GM18502 (cell line): ENCODE results near the gene CCNT1.
A peak's percentile ranks its signal among the peaks of the same experiment; 100 is the strongest.
"Not testable (repeated sequence)": the region's sequence is repeated elsewhere in the genome, so short reads cannot be mapped to it uniquely, and the experiment has no call there.

Source experiments
- ATAC-seq: cut with Tn5 transposase; IDR thresholded peaks from one replicate; pipeline ENCODE4 v1.9.1; 2021; ENCODE audit warnings: mild to moderate bottlenecking; ENCODE audit not compliant: unreplicated experiment, poor library complexity

CCNT1 gene

GRCh38 chr12:48693572-48693971 is 22.9 kb downstream of the CCNT1 start:
- ATAC-seq = no peak

GRCh38 chr12:48691826-48692487 is 24.6 kb downstream of the CCNT1 start:
- ATAC-seq = no peak

DNA sequence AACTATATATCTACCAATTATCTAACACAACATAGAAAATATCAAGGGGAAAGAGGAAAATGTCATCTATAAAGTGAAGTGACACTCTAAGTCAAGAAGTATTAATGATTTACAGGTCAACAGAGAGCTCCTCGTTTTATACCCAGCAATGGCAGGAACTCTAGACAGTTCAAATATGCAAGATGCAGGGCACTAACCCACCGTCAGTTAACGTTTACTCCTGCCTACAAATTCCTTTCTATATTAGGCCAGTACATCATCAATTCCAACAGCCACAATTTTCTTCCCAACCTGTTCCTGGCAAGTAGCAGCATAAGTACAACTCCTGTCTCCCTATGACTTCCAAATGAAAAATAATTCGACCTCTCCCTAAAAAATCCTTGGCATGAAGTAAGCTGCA is 25.5 kb downstream of the CCNT1 start:
- no peak for ATAC-seq

- no peak for ATAC-seq
These were observed 26.1 kb downstream of the CCNT1 start for GRCh38 chr12:48690436-48690835.

DNA sequence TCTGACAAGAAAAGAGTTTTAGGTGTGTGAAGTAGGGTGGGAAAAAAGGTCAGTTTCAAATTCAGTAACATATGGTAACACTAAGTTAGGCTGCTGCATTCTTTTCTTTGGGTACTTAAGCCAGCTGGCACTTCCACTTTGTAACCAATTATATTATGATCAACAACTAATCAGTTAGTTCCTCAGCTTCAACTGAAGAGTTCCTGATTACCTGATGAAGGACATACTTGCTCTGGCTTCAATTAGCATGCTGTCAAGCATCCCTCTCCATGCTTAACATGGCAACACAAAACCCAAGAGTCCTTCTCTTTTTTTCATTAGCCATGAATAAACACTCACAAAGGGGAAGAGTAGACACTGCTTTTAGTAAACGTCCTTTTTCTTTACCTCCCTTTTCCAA is 27.7 kb downstream of the CCNT1 start:
- no peak for ATAC-seq

DNA sequence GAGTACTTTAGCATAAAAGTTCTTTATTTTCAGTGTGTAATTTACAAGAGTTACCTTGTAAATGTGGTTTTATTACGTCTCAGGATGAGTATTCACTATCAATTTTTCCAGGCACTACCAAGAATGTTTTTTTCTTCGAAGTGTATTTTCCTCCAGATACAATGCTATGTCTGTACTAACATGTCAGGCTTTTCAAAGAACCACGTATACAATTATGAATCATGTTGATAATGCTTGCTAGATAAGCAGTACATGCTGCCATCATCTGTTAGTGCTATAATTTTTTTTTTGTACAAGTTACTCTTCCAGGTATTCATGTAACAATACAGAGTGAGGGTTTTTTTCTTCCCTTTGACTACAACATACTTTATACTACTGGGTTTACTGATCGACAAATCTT is 28.9 kb downstream of the CCNT1 start:
- no peak for ATAC-seq

DNA sequence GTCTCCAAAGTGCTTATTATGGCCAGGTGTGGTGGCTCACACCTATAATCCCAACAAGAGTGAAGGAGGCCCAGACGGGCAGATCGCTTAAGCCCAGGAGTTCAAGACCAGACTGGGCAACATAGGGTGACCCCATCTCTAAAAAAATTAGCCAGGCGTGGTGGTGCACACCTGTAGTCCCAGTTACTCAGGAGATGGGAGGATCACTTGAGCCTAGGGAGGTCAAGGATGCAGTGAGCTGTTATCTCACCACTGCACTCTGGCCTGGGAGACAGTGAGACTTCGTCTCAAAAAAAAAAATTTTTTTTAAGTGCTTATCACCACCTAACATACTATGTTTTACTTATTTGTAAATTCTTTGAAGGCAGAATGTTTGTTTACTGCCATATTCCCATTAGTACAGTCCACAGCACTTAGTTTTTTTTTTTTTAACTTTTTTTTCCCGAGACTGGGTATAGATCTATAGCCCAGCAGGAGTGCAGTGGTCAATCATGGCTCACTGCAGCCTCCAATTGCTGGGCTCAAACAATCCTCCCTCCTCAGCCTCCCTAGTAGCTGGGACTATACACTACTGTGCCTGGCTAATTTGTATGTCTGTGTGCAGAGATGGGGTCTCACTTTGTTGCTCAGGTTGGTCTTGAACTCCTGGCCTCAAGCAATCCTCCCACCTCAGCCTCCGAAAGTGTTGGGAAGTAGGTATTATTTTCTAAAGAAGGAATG is 29.7 kb downstream of the CCNT1 start:
- no peak for ATAC-seq

- no peak for ATAC-seq
These were observed 30.4 kb downstream of the CCNT1 start for GRCh38 chr12:48686037-48686595.

DNA sequence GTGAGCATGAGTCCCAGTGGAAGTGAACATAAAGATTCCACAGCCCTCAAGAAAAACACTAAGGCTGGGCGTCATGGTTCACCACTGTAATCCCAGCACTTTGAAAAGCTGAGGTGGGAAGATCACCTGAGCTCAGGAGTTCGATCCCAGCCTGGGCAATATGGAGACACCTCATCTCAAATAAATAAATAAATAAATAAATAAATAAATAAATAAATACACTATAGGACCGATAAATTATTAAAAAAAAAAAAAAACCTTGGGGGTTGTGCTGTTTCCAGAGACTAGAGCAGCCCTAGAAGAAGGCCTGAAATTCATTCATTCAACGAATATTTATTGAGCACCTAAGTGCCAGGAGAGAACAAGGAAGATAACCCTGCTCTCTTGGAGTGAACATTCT is 33.0 kb downstream of the CCNT1 start:
- ATAC-seq = no peak

- no peak for ATAC-seq
These were observed 33.6 kb downstream of the CCNT1 start for GRCh38 chr12:48682927-48683326.

- not testable (repeated sequence) for ATAC-seq
These were observed 34.0 kb downstream of the CCNT1 start for GRCh38 chr12:48682533-48682905.

GRCh38 chr12:48681710-48682532 is 34.6 kb downstream of the CCNT1 start, which contains the start of gene KANSL2:
Gene KANSL2 (minus strand): TSS chr12:48682238. CDS start chr12:48681632, 606 bp downstream.
- ATAC-seq = peak; percentile 99

DNA sequence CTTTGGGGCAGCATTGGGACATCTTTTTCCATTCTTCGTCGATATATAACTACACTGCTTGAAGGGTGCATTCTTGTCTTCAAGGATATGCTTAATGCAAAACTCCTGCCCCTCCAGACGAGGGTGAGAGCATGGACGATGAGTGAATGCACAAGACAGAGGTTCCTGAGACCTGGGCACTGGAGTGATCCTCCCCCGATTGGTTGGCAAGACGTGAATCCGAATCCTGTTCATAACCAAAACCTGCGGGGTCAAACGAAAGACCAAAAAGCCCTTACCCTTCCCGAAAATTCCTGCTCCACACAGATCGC is 35.2 kb downstream of the CCNT1 start:
- no peak for ATAC-seq

DNA sequence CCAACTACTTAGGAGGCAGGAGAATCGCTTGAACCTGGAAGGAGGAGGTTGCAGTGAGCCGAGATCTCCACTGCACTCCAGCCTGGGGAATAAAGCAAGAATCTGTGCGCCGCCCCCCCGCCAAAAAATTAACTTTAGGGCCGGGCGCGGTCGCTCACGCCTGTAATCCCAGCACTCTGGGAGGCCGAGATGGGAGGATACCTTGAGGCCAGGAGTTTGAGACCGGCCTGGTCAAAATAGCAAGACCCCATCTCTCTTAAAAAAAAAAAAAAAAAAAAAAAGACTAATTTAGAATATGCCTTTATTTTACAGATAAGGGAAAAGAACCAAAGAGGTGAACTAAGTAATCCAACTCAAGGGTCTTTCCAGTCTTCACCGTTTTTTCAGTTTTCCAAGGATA is 35.6 kb downstream of the CCNT1 start:
- ATAC-seq = no peak

DNA sequence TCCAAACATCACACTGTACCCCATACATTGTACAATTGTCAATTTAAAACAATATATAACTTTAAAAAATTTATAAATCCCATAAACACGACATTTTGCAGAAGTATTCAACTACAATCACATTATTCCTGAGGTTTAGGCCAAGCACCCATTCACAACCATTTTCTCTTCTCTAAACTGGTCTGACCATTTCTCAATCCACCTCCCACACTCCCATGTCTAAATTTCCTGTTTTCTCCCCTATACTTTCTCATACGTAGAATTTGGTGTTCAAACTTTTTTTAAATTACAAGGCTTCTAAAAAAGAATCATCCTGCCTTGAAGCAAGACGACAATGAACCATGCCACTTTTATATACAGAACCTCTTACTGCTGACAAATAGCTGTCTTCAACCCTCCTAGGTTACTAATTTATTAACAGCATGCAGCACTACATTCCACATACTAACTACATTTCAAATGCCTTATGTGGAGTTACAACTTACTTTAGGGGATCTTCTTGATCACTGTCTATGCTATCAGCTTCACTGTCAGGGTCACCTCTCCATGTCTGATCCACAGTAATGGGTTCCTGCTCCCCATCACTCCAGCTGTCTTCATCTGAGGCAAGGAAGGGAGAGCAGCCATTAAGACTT is 37.8 kb downstream of the CCNT1 start:
- no peak for ATAC-seq

GRCh38 chr12:48671231-48671856 is 45.2 kb downstream of the CCNT1 start:
- ATAC-seq = no peak

DNA sequence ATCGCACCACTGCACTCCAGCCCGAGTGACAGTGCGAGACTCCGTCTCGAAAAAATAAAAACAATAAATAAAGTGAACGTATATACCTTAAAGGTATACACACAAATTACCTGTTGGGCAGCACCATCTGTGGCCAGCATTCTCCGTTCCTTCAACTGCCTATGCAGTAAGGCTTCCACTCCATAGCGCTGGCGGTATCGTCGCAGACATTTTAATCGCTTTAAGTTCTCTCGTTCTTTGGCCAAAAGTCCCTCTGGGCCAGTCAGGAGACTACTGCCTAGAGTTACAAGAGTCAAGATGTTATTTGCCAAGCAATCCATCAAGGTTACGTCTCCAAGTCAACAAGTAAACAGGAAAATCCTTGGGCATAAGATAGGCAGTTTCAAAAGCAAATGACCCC is 47.5 kb downstream of the CCNT1 start:
- no peak for ATAC-seq

GRCh38 chr12:48659863-48660262 is 56.6 kb downstream of the CCNT1 start:
- no peak for ATAC-seq

GRCh38 chr12:48651681-48652080 is 64.8 kb downstream of the CCNT1 start:
- ATAC-seq = no peak

DNA sequence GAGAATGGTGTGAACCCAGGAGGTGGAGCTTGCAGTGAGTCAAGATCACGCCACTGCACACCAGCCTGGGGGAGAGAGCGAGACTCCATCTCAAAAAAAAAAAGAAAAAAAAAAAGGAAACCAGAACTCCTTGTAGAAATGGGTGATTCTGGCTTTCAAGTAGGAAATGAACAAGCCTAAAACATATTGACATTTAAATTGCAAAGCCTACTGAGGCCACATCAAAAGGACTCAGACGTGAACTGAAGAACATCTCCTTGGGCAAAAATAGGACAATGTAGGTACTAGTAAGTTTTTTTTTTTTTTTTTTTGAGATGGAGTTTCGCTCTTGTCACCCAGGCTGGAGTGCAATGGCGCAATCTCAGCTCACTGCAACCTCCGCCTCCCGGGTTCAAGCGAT is 71.2 kb downstream of the CCNT1 start:
- not testable (repeated sequence) for ATAC-seq
